ENCODE results near the gene GORASP1. TPM values are rescaled to one million over a fixed set of nuclear protein-coding genes. Genes with fewer than 3 reads are reported as not detected.

Gene GORASP1
- total RNA-seq, 1 experiment from 2014 or later: 39.7 TPM

Other genes starting within 250 kb of the GORASP1 start
- gene SCN11A, start 55.7 kb downstream of the GORASP1 start, total RNA-seq (2014; rRNA removed; shearing (Covaris generic)): not detected in 2 replicates
- gene WDR48, start 55.6 kb downstream of the GORASP1 start, total RNA-seq (2014; rRNA removed; shearing (Covaris generic)): 14.7 and 17.4 TPM in 2 replicates
- gene TTC21A, start 53 bp upstream of the GORASP1 start, total RNA-seq (2014; rRNA removed; shearing (Covaris generic)): 0.24 TPM in 1 of 2 replicates, not detected in the other
- 11.9 and 14.1 TPM in 2 replicates for gene CSRNP1, start 46.0 kb upstream of the GORASP1 start, total RNA-seq (2014; rRNA removed; shearing (Covaris generic))
- 0.69 and 1.9 TPM in 2 replicates for gene XIRP1, start 85.0 kb upstream of the GORASP1 start, total RNA-seq (2014; rRNA removed; shearing (Covaris generic))
- not detected in 2 replicates for gene CX3CR1, start 172.4 kb upstream of the GORASP1 start, total RNA-seq (2014; rRNA removed; shearing (Covaris generic))
- not detected in 2 replicates for gene CCR8, start 222.1 kb upstream of the GORASP1 start, total RNA-seq (2014; rRNA removed; shearing (Covaris generic))

Data from SJSA1 (cell line).